Chondrocyte (in vitro differentiated cells): ENCODE measurements around the gene GNGT2. TPM values are rescaled to one million over a fixed set of nuclear protein-coding genes. Genes with fewer than 3 reads are reported as not detected.

Source experiments
- DNase-seq: peaks from one replicate; pipeline ENCODE4 v3.0.0; 2021; ENCODE audit warnings: mixed read lengths, low spot score
- H3K27ac Mint-ChIP-seq: one replicate; pipeline ENCODE4 v1.8.0; 2021; ENCODE audit warnings: mild to moderate bottlenecking, moderate library complexity, mixed read lengths; ENCODE audit not compliant: unreplicated experiment
- H3K27me3 Mint-ChIP-seq: 2 replicates; pipeline ENCODE4 v1.8.0; 2021; ENCODE audit warnings: low read depth, mixed read lengths
- H3K36me3 Mint-ChIP-seq: 2 replicates; pipeline ENCODE4 v1.8.0; 2021; ENCODE audit warnings: low read depth, mixed read lengths
- H3K4me1 Mint-ChIP-seq: 2 replicates; pipeline ENCODE4 v1.8.0; 2021; ENCODE audit warnings: low read depth, mild to moderate bottlenecking, mixed read lengths
- H3K4me3 Mint-ChIP-seq: one replicate; pipeline ENCODE4 v1.8.0; 2021; ENCODE audit warnings: mild to moderate bottlenecking, moderate library complexity, mixed read lengths; ENCODE audit not compliant: unreplicated experiment
- H3K9me3 Mint-ChIP-seq: 2 replicates; pipeline ENCODE4 v1.8.0; 2021; ENCODE audit warnings: low read depth, mixed read lengths
- CTCF ChIP-seq: fragments of 200-600 bp; sonication (generic); IDR thresholded peaks from 2 replicates; pipeline ENCODE4 v1.5.0; 2021; ENCODE audit warnings: antibody characterized with exemption, mild to moderate bottlenecking, moderate library complexity
- total RNA-seq: library from RNA; stranded (reverse); gene quantifications from 3 replicates; pipeline ENCODE4 v1.2.1, GENCODE V29; 2021

GNGT2 gene
- total RNA-seq, 1 donor from 2014 or later: not detected

GRCh38 chr17:49224198-49224996, 14.0 kb upstream of the GNGT2 start:
- DNase-seq: no peak
- H3K9me3 Mint-ChIP-seq: no peaks in the 10 kb centered on the region
- H3K27me3 Mint-ChIP-seq: peaks cover 53% of the 10 kb centered on the region
- peak overlapping the region; percentile 51 for H3K4me3 Mint-ChIP-seq
- H3K36me3 Mint-ChIP-seq: no peaks in the 10 kb centered on the region
- peaks cover 12% of the 10 kb centered on the region for H3K4me1 Mint-ChIP-seq
- TF ChIP-seq CTCF: no peak
- H3K27ac Mint-ChIP-seq: no peak overlapping the region

GRCh38 chr17:49223517-49224197, 13.3 kb upstream of the GNGT2 start:
- no peak for DNase-seq
- Mint-ChIP-seq H3K9me3 (no peaks in the 10 kb centered on the region), H3K27ac (no peak overlapping the region), H3K36me3 (no peaks in the 10 kb centered on the region), H3K4me1 (peaks cover 12% of the 10 kb centered on the region), H3K27me3 (peaks cover 53% of the 10 kb centered on the region), H3K4me3 (peak overlapping the region; percentile 51)
- TF ChIP-seq CTCF: peak; percentile 89

GRCh38 chr17:49223168-49223516, 12.8 kb upstream of the GNGT2 start:
- H3K27me3 Mint-ChIP-seq: peaks cover 52% of the 10 kb centered on the region
- H3K9me3 Mint-ChIP-seq: no peaks in the 10 kb centered on the region
- DNase-seq: no peak
- no peaks in the 10 kb centered on the region for H3K36me3 Mint-ChIP-seq
- peaks cover 12% of the 10 kb centered on the region for H3K4me1 Mint-ChIP-seq
- no peak for TF ChIP-seq CTCF
- no peak overlapping the region for H3K4me3 Mint-ChIP-seq
- H3K27ac Mint-ChIP-seq: no peak overlapping the region

- Mint-ChIP-seq H3K4me1 (peaks cover 12% of the 10 kb centered on the region), H3K27me3 (peaks cover 30% of the 10 kb centered on the region), H3K36me3 (no peaks in the 10 kb centered on the region), H3K27ac (no peak overlapping the region), H3K4me3 (no peak overlapping the region), H3K9me3 (no peaks in the 10 kb centered on the region)
- no peak for TF ChIP-seq CTCF
- DNase-seq: no peak
These were observed 9.6 kb upstream of the GNGT2 start for GRCh38 chr17:49219987-49220386.

GRCh38 chr17:49218941-49219913, 8.9 kb upstream of the GNGT2 start:
- Mint-ChIP-seq H3K36me3 (no peaks in the 10 kb centered on the region), H3K27ac (no peak overlapping the region), H3K9me3 (no peaks in the 10 kb centered on the region), H3K4me3 (no peak overlapping the region), H3K27me3 (peaks cover 25% of the 10 kb centered on the region), H3K4me1 (peaks cover 12% of the 10 kb centered on the region)
- DNase-seq: no peak
- TF ChIP-seq CTCF: peak; percentile 22
